Retinal pigment epithelial cell (primary cell): Measurements from ENCODE around the gene ZC3H7A.
A peak's percentile ranks its signal among the peaks of the same experiment; 100 is the strongest.
"Not testable (repeated sequence)": the region's sequence is repeated elsewhere in the genome, so short reads cannot be mapped to it uniquely, and the experiment has no call there.

Experiments used
- DNase-seq: peaks from one replicate; pipeline ENCODE4 v3.0.0-alpha.2; 2010; ENCODE audit warnings: low read depth
- H3K4me3 ChIP-seq: 2 replicates; pipeline ENCODE4 v1.5.1; 2011; ENCODE audit warnings: mild to moderate bottlenecking, low read length, control low read depth, moderate library complexity
- CTCF ChIP-seq: conservative IDR thresholded peaks from 2 replicates; pipeline ENCODE4 v1.5.1; 2011; ENCODE audit warnings: low read depth, low read length, control low read depth, inconsistent platforms

Gene ZC3H7A

DNA sequence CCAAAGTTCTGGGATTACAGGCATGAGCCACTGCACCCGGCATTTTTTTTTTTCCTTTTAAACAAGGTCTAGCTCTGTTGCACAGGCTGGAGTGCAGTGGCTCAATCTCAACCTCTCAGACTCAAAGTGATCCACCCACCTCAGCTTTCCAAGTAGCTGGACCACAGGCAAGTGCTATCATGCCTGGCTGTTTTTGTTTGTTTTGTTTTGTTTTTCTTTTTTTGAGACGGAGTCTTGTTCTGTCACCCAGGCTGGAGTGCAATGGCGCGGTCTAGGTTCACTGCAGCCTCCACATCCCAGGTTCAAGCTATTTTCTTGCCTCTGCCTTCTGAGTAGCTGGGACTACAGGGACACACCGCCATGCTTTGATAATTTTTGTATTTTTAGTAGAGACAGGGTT lies 19.1 kb upstream of the ZC3H7A start:
- DNase-seq = no peak
- no peak for TF ChIP-seq CTCF
- no peak overlapping the region for H3K4me3 ChIP-seq

GRCh38 chr16:11814800-11815199 lies 17.7 kb upstream of the ZC3H7A start:
- H3K4me3 ChIP-seq, DNase-seq: not testable (repeated sequence)

DNA sequence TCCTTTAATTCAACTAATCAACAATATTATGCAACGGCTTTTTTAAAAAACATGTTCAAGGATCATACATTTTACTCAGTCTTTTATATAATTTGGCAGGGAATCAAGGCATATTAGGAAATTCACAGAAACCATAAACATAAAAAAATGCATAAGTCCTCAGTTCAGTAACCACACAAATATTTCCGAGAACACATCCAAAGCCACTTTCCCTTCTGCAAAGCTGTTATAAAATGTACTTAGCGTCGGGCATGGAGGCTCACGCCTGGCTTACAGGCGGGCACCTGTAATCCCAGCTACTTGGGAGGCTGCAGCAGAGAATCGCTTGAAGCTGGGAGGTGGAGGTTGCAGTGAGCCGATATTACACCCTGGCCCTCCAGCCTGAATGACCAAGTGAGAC lies 9.7 kb upstream of the ZC3H7A start:
- H3K4me3 ChIP-seq = no peak overlapping the region
- TF ChIP-seq CTCF = no peak
- peak; percentile 65 for DNase-seq

GRCh38 chr16:11805556-11805955 lies 8.5 kb upstream of the ZC3H7A start:
- H3K4me3 ChIP-seq = no peak overlapping the region
- DNase-seq = no peak
- no peak for TF ChIP-seq CTCF

GRCh38 chr16:11801481-11802021 lies 4.5 kb upstream of the ZC3H7A start:
- TF ChIP-seq CTCF = no peak
- DNase-seq = no peak
- no peak overlapping the region for H3K4me3 ChIP-seq

GRCh38 chr16:11800382-11800718 lies 3.3 kb upstream of the ZC3H7A start:
- no peak for TF ChIP-seq CTCF
- no peak for DNase-seq
- H3K4me3 ChIP-seq = no peak overlapping the region

DNA sequence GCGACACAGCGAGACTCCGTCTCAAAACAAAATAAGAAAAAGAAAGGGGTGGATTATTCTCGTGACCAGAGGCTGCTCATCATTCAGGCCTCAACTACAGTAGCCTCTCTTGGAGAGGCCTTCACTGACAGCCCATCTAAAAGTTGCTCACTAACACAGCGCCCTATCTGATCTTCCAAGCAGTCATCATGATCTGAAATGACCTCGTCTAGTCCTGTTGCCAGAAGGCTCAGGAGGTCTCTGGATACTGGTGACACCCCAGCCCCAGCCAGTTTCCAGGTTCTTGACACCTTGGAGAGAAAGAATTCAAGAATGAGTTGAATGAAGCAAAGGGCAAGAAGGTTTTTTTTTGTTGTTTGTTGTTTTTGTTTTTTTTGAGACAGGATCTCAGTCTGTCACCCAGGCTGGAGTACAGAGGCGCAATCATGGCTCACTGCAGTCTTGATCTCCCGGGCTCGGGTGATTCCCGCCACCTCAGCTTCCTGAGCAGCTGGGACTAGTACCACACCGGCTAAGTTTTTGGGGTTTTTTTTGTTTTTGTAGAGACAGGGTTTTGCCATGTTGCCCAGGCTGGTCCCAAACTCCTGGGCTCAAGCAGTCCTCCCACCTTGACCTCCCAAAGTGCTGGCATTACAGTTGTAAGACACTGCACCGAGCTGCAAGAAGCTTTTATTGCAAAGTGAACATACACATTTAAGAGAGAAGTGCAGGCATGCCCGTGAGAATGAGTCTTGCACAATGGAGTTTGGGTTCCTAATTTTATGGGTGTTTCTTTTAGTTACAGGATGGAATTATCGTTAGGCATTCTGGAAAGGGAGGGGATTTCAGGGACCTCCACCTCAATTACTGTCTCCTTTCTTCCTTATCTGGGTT lies 2.7 kb upstream of the ZC3H7A start:
- DNase-seq = no peak
- no peak overlapping the region for H3K4me3 ChIP-seq
- TF ChIP-seq CTCF = no peak

GRCh38 chr16:11799017-11799381 lies 1.9 kb upstream of the ZC3H7A start:
- TF ChIP-seq CTCF = no peak
- H3K4me3 ChIP-seq = no peak overlapping the region

More at GRCh38 chr16:11799017-11799381, 1.9 kb upstream of the ZC3H7A start:
- no peak for DNase-seq
